ENCODE measurements around the gene PHF3.
A peak's percentile ranks its signal among the peaks of the same experiment; 100 is the strongest.
"Not testable (repeated sequence)": the region's sequence is repeated elsewhere in the genome, so short reads cannot be mapped to it uniquely, and the experiment has no call there.

Gene PHF3

GRCh38 chr6:63716169-63716568 lies 80.6 kb downstream of the PHF3 start:
- DNase-seq, result no peak

DNA sequence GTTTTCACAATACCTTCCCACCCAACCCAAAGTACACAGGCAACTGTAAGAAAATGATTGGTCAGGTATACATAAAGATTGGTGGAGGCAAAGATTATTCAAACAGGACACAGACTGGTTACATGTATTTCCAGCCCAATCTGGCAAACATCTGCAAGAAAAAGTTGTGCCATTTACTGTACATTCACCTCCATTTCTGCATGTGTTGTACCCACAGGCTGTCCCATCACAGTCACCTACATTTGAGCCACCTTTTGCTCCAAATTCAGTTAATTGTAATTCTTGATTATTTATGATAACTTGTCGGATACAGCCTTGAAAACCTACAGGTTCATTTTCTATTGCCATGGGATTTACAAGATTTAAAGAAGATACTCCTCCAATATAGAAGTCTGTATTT lies 85.6 kb downstream of the PHF3 start:
- DNase-seq, result no peak

- DNase-seq, result no peak
Measured at GRCh38 chr6:63724721-63725120, 89.1 kb downstream of the PHF3 start.

DNA sequence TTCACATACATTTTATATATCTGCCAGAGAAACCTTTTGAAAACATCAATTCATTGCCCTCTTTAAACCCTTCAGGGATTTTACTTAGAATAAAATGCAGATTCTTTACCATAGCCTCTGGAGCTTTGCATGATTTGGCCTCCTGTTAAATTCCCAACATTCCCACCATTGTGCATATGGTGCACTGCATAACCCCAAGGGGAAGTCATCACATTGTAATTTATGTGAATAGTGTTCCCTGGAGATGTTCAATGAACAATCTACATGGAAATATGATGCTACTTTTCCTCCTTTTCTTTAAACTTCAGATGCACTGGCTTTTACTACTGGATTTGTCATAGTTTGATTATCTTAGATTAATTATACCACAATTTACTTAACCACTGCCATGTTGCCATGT lies 94.7 kb downstream of the PHF3 start:
- DNase-seq, result no peak

DNA sequence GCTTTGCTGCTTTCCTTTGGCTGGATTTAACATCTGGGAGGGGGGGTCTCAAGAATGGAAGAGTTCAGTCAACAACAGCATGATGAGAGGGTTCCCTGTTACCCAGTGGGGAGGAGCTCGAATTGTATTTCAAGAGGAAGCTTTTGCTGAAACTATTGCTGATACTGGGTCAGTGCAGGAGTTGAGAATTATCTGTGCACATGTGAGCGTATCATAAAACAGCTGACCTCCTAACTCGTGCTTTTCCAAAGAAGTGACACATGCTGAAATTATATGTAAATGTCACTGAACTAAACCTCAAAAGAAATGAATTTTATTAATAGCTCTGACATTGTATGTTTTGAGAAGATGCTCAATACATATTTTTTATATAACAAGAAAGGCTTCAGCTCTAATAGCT lies 96.3 kb downstream of the PHF3 start:
- DNase-seq, result no peak

GRCh38 chr6:63732336-63732735 lies 96.7 kb downstream of the PHF3 start:
- DNase-seq, result no peak

DNA sequence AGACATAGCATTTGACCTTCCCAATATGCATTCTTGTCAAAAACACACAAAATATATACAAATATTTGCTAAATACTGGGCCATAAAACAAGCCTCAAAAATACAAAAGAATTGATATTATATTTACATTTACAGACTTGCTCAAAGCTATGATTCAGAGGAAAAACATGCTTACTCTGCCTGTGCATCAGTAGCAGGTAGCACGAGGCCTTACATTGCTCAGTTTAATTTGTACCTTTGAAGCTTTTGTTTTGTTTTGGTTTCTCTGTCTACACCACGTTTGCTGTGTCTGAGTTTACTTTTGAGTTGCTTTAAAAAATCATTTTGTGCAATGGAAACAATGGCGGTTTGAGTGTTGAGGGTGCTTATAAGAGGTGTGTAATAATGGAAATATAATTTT lies 99.3 kb downstream of the PHF3 start:
- no peak for DNase-seq

DNA sequence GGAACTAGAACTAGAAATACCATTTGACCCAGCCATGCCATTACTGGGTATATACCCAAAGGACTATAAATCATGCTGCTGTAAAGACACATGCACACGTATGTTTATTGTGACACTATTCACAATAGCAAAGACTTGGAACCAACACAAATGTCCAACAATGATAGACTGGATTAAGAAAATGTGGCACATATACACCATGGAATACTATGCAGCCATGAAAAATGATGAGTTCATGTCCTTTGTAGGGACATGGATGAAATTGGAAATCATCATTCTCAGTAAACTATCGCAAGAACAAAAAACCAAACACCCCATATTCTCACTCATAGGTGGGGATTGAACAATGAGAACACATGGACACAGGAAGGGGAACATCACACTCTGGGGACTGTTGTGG lies 102.6 kb downstream of the PHF3 start:
- not testable (repeated sequence) for DNase-seq

DNA sequence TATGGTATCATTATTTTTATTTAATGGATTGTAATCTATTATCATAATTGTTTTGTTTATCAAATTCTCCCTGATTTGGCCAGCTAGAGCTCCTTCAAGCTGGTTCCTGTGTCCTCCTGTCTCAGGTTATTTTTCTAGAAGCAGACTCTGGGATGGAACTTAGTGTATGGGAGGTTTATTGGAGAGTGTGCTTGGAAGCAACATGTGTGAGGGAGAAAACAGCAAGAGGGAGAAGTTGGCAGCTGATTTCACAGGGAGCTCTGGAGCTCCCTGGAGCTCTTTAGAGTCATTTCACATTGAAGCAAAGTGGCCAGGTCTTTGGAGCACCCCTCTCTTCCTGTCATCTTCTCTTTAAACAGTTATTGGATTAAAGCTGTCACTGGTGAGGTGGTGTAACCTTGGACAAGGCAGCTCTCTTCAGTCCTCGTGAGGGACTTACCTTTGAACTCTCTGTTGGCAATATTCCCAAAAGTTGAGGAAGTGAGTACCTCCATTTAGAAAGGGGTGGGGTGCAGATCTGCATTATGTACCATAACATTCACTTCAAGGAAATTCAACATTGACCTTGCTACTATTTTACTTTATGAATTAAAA lies 103.6 kb downstream of the PHF3 start:
- no peak for DNase-seq

DNA sequence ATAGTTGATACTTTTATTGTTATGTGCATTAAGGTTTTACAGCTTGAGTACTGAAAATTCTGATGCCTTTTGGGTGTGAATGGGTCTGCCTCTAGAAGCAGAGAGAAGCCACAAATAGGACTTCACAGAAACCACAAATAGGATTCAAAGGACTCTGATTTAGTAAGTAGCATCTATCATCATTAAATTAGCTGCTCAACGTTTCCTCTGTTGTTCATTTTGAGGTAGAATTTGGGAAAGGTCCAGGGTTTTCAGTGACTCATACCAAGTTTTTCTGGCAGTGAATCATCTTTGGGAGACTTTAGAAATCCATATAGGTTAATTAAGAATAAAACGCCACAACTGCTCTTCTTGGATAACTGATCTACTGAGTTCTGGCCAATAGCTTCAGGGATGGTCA lies 105.1 kb downstream of the PHF3 start:
- DNase-seq, result peak; percentile 50

DNA sequence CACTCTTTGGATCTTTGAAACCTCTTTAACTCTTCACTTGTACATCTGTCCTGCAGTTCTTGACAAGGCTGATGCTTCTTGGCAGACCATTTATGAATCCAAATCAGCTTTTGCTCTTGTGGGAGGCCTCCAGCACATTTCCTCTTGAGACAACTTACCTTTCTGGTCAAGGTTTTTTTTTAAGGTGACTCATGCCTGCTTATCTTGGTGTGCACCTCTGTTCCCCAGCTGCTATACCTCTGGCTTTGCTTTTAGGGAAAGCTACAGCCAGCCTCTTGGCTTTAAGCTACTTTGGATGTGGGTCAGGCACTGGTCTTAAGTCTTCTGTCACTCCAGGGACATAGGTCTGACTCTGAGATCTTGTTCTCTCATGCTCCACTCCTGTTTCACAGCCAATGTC lies 106.5 kb downstream of the PHF3 start:
- DNase-seq, result no peak

DNA sequence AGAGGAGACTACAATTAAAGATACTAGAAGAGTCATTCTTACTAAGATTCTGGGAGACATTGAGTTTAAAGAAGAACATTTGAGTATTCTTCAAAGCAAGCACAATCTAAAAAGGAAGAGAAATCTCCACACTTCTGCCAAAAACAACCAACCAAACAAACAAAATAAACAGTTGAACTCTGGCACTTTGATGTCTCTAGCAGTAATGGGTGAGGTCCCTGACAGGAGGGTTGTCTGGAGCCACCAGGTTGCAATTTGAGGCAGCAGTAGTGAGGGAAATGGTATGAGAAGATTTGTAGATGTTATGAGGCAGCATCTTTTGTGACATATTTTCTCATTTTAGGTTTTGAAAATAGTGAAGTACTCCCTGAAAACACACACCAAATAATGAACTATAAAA lies 108.1 kb downstream of the PHF3 start:
- no peak for DNase-seq

DNA sequence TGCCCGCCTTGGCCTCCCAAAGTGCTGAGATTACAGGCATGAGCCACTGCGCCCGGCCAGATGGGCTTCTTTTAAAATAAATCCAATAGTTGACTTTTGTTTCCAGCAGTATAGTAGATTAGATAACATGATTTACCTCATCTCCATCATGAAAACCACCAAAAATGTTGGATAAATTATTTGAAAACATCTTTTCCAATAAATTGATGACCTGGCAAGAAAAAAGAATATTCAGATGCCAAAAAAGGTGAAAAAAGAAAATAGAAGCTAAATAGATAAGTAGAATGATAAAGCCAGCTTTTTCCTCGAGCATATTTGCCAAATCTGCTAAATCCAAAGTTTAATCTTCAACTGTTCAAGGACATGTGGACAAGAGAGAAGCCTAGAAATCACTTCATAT lies 109.2 kb downstream of the PHF3 start:
- DNase-seq, result no peak

DNA sequence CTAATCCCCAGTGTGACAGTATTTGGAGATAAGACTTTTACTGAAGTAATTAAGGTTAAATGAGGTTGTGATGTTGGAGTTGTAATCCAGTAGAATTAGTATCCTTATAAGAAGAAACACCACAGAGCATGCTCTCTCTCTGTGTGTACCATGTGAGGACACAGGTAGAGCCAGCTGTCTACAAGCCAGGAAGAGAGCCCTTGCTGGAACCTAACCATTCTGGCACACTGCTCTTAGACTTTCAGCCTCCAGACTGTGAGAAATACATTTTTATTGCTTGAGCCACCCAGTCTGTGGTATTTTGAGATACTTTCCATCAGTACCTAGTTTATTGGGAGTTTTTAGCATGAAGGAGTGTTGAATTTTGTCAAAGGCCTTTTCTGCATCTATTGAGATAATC lies 110.2 kb downstream of the PHF3 start:
- DNase-seq, result no peak

DNA sequence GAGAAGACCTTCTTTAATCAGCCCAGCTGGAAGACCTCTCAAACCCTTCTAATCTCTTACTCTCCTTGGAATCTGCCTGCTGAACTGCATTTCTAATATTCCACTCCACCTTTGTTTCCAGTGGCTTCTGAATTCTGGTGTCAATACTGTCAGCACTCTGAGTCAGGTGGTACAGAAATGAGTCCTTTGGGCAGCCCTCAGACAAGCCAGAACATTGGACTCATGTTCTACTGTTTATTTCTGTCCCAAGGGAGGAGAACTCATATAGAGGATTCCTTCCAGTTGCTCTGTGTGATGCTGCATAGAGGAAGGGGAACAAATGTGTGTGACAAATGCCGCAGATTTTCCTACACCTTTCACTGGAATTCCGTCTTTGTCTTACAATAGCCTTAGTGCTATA lies 114.8 kb downstream of the PHF3 start:
- DNase-seq, result no peak

- DNase-seq, result not testable (repeated sequence)
Measured at GRCh38 chr6:63757275-63757674, 121.7 kb downstream of the PHF3 start.

DNA sequence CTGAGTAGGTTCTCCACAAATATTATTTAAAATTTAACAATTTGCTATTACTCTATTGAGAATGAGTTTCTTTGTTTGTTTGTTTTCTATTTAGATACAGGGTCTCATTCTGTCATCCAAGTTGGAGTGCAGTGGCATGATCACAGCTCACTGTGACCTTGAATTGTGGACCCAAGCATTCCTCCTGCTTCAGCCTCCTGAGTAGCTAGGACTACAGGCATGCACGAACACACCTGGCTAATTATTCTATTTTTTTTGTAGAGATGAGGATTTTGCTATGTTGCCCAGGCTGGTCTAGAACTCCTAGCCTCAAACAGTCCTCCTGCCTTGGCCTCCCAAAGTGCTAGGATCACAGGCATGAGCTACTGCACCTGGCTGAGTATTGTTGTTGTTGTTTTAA lies 122.2 kb downstream of the PHF3 start:
- no peak for DNase-seq

DNA sequence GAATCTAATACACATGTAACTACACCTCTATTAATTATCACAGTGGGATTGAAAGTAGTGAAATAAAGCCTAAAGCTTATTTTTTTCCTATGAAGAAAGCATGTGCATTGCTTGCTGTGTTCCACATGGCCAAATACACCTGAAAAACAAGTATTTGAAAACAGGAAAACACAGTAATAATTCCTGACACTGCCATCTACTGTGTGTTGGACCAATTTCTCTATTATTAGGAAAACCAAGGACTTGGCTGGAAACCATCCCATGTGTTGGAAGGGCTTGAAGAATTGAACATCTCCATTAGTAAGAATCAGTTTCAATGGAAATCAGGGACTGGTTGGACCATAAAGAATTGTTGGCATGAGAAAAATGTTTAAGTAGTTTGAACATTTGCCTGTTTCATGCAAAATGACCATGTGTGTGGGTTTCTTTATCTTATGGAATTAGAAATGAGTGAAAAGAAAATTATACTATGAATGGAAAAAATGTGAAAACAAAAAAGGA lies 124.1 kb downstream of the PHF3 start:
- DNase-seq, result no peak

GRCh38 chr6:63760199-63760598 lies 124.6 kb downstream of the PHF3 start:
- no peak for DNase-seq

DNA sequence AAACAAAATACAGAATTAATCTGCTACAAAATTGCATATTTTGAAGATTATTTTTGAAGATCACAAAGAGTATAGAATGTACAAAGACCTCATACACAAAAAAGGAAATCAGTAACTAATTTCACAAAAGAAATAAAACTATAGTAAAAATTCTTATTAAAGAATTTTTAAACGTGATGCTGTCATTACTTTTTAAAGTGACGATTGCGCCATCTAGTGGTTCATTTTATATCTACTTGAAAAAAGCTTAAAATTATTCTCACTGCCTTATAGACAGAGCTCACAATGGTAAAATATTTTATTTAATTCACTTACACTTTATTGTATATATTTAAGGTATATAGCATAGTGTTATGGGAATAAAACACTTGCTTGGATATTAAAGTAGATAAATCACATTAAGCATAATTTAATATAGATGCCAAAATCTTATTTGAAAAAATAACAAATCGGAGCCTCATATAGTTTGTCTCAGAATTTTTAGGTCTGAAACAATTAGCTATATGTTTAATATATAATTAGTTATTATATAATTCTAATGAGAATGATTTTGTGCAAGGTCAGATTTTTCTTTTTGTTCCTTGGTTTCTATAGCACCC lies 128.8 kb downstream of the PHF3 start:
- peak; percentile 2 for DNase-seq

All from NCI-H446 treated with DMSO at 0.1 percent for 48 hours (cell line).